ENCODE results near the gene ACACB.

ACACB gene

GRCh38 chr12:109289551-109289950 is 173.2 kb downstream of the ACACB start:
- H3K4me3 ChIP-seq (ENCODE audit: low read depth, low read length) = no peak overlapping the region
- H3K27ac ChIP-seq (ENCODE audit: low read depth, low read length) = no peak overlapping the region
- no peaks in the 10 kb centered on the region for H3K27me3 ChIP-seq (ENCODE audit: control insufficient read depth, insufficient read depth, low read length)
- H3K36me3 ChIP-seq (ENCODE audit: control insufficient read depth, insufficient read depth, low read length) = no peaks in the 10 kb centered on the region
- no peaks in the 10 kb centered on the region for H3K9me3 ChIP-seq (ENCODE audit: control insufficient read depth, insufficient read depth, low read depth, low read length)
- H3K4me1 ChIP-seq (ENCODE audit: control insufficient read depth, insufficient read depth, low read length) = peaks cover 17% of the 10 kb centered on the region; the same call in 1 of the 2 replicates
- no peak overlapping the region for H3K9ac ChIP-seq (ENCODE audit: low read length)

- no peaks in the 10 kb centered on the region for H3K36me3 ChIP-seq (ENCODE audit: control insufficient read depth, insufficient read depth, low read length)
- peaks cover 17% of the 10 kb centered on the region; the same call in 1 of the 2 replicates for H3K4me1 ChIP-seq (ENCODE audit: control insufficient read depth, insufficient read depth, low read length)
- H3K4me3 ChIP-seq (ENCODE audit: low read depth, low read length) = no peak overlapping the region
- H3K9ac ChIP-seq (ENCODE audit: low read length) = no peak overlapping the region
- H3K27me3 ChIP-seq (ENCODE audit: control insufficient read depth, insufficient read depth, low read length) = no peaks in the 10 kb centered on the region
- no peaks in the 10 kb centered on the region for H3K9me3 ChIP-seq (ENCODE audit: control insufficient read depth, insufficient read depth, low read depth, low read length)
- H3K27ac ChIP-seq (ENCODE audit: low read depth, low read length) = no peak overlapping the region
These were observed 173.7 kb downstream of the ACACB start for GRCh38 chr12:109290061-109290460.

- Histone ChIP-seq H3K36me3 (ENCODE audit: control insufficient read depth, insufficient read depth, low read length) (no peaks in the 10 kb centered on the region), H3K4me3 (ENCODE audit: low read depth, low read length) (no peak overlapping the region), H3K9me3 (ENCODE audit: control insufficient read depth, insufficient read depth, low read depth, low read length) (no peaks in the 10 kb centered on the region), H3K27ac (ENCODE audit: low read depth, low read length) (no peak overlapping the region), H3K27me3 (ENCODE audit: control insufficient read depth, insufficient read depth, low read length) (no peaks in the 10 kb centered on the region), H3K4me1 (ENCODE audit: control insufficient read depth, insufficient read depth, low read length) (peaks cover 17% of the 10 kb centered on the region; the same call in 1 of the 2 replicates), H3K9ac (ENCODE audit: low read length) (no peak overlapping the region)
These were observed 174.7 kb downstream of the ACACB start for GRCh38 chr12:109291117-109291516.

GRCh38 chr12:109291521-109292341 is 175.3 kb downstream of the ACACB start:
- Histone ChIP-seq H3K4me1 (ENCODE audit: control insufficient read depth, insufficient read depth, low read length) (peaks cover 17% of the 10 kb centered on the region; the same call in 1 of the 2 replicates), H3K4me3 (ENCODE audit: low read depth, low read length) (no peak overlapping the region), H3K9me3 (ENCODE audit: control insufficient read depth, insufficient read depth, low read depth, low read length) (no peaks in the 10 kb centered on the region), H3K9ac (ENCODE audit: low read length) (no peak overlapping the region), H3K27me3 (ENCODE audit: control insufficient read depth, insufficient read depth, low read length) (no peaks in the 10 kb centered on the region), H3K36me3 (ENCODE audit: control insufficient read depth, insufficient read depth, low read length) (no peaks in the 10 kb centered on the region), H3K27ac (ENCODE audit: low read depth, low read length) (no peak overlapping the region)

GRCh38 chr12:109292342-109292711 is 175.9 kb downstream of the ACACB start:
- no peak overlapping the region for H3K9ac ChIP-seq (ENCODE audit: low read length)
- no peaks in the 10 kb centered on the region for H3K36me3 ChIP-seq (ENCODE audit: control insufficient read depth, insufficient read depth, low read length)
- H3K4me3 ChIP-seq (ENCODE audit: low read depth, low read length) = no peak overlapping the region
- H3K27me3 ChIP-seq (ENCODE audit: control insufficient read depth, insufficient read depth, low read length) = no peaks in the 10 kb centered on the region
- H3K4me1 ChIP-seq (ENCODE audit: control insufficient read depth, insufficient read depth, low read length) = peaks cover 17% of the 10 kb centered on the region; the same call in 1 of the 2 replicates
- H3K9me3 ChIP-seq (ENCODE audit: control insufficient read depth, insufficient read depth, low read depth, low read length) = no peaks in the 10 kb centered on the region
- H3K27ac ChIP-seq (ENCODE audit: low read depth, low read length) = no peak overlapping the region

GRCh38 chr12:109293106-109293505 is 176.7 kb downstream of the ACACB start:
- no peaks in the 10 kb centered on the region for H3K9me3 ChIP-seq (ENCODE audit: control insufficient read depth, insufficient read depth, low read depth, low read length)
- H3K4me3 ChIP-seq (ENCODE audit: low read depth, low read length) = no peak overlapping the region
- H3K27me3 ChIP-seq (ENCODE audit: control insufficient read depth, insufficient read depth, low read length) = no peaks in the 10 kb centered on the region
- H3K27ac ChIP-seq (ENCODE audit: low read depth, low read length) = no peak overlapping the region
- no peak overlapping the region for H3K9ac ChIP-seq (ENCODE audit: low read length)
- peaks cover 17% of the 10 kb centered on the region; the same call in 1 of the 2 replicates for H3K4me1 ChIP-seq (ENCODE audit: control insufficient read depth, insufficient read depth, low read length)
- H3K36me3 ChIP-seq (ENCODE audit: control insufficient read depth, insufficient read depth, low read length) = no peaks in the 10 kb centered on the region

DNA sequence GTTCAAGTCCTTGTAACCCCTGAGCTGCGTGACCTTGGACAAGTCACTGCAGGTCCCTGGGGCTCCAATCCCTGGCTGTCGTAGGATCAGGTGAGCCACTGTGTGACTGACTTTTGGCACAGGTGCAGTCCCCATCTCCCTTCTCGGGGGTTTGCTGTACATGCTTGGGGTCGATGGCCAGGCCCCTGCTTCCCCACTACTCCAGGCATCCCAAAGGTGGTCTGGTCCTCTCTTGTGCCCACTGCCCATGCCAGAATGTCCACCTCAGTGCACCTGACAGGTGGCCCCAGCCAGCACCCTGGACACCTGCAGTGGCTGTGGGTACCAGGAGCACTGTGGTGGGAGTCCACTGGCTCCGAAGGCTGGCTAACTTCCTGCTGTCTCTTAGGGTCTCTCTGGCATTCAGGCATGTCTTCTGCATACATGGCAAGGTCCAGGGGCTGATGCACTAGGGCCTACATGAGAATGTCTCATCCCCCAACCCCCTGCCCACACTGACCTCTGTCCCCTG is 178.0 kb downstream of the ACACB start:
- no peaks in the 10 kb centered on the region for H3K9me3 ChIP-seq (ENCODE audit: control insufficient read depth, insufficient read depth, low read depth, low read length)
- H3K9ac ChIP-seq (ENCODE audit: low read length) = no peak overlapping the region
- no peak overlapping the region for H3K27ac ChIP-seq (ENCODE audit: low read depth, low read length)
- H3K27me3 ChIP-seq (ENCODE audit: control insufficient read depth, insufficient read depth, low read length) = no peaks in the 10 kb centered on the region
- H3K36me3 ChIP-seq (ENCODE audit: control insufficient read depth, insufficient read depth, low read length) = no peaks in the 10 kb centered on the region
- H3K4me1 ChIP-seq (ENCODE audit: control insufficient read depth, insufficient read depth, low read length) = peaks cover 17% of the 10 kb centered on the region; the same call in 1 of the 2 replicates
- H3K4me3 ChIP-seq (ENCODE audit: low read depth, low read length) = no peak overlapping the region

GRCh38 chr12:109295764-109296425 is 179.5 kb downstream of the ACACB start:
- H3K9me3 ChIP-seq (ENCODE audit: control insufficient read depth, insufficient read depth, low read depth, low read length) = no peaks in the 10 kb centered on the region
- H3K36me3 ChIP-seq (ENCODE audit: control insufficient read depth, insufficient read depth, low read length) = no peaks in the 10 kb centered on the region
- no peaks in the 10 kb centered on the region for H3K27me3 ChIP-seq (ENCODE audit: control insufficient read depth, insufficient read depth, low read length)
- peaks cover 14% of the 10 kb centered on the region; the same call in 1 of the 2 replicates for H3K4me1 ChIP-seq (ENCODE audit: control insufficient read depth, insufficient read depth, low read length)
- no peak overlapping the region for H3K27ac ChIP-seq (ENCODE audit: low read depth, low read length)
- H3K4me3 ChIP-seq (ENCODE audit: low read depth, low read length) = no peak overlapping the region
- H3K9ac ChIP-seq (ENCODE audit: low read length) = no peak overlapping the region

GRCh38 chr12:109296431-109296830 is 180.0 kb downstream of the ACACB start:
- no peak overlapping the region for H3K4me3 ChIP-seq (ENCODE audit: low read depth, low read length)
- peaks cover 8% of the 10 kb centered on the region; the same call in 1 of the 2 replicates for H3K4me1 ChIP-seq (ENCODE audit: control insufficient read depth, insufficient read depth, low read length)
- no peak overlapping the region for H3K9ac ChIP-seq (ENCODE audit: low read length)
- H3K36me3 ChIP-seq (ENCODE audit: control insufficient read depth, insufficient read depth, low read length) = no peaks in the 10 kb centered on the region
- H3K27me3 ChIP-seq (ENCODE audit: control insufficient read depth, insufficient read depth, low read length) = no peaks in the 10 kb centered on the region
- no peak overlapping the region for H3K27ac ChIP-seq (ENCODE audit: low read depth, low read length)
- H3K9me3 ChIP-seq (ENCODE audit: control insufficient read depth, insufficient read depth, low read depth, low read length) = no peaks in the 10 kb centered on the region

- H3K36me3 ChIP-seq (ENCODE audit: control insufficient read depth, insufficient read depth, low read length) = no peaks in the 10 kb centered on the region
- H3K27ac ChIP-seq (ENCODE audit: low read depth, low read length) = no peak overlapping the region
- no peak overlapping the region for H3K9ac ChIP-seq (ENCODE audit: low read length)
- H3K9me3 ChIP-seq (ENCODE audit: control insufficient read depth, insufficient read depth, low read depth, low read length) = no peaks in the 10 kb centered on the region
- no peak overlapping the region for H3K4me3 ChIP-seq (ENCODE audit: low read depth, low read length)
- peaks cover under 1% of the 10 kb centered on the region; the same call in 1 of the 2 replicates for H3K27me3 ChIP-seq (ENCODE audit: control insufficient read depth, insufficient read depth, low read length)
- no peaks in the 10 kb centered on the region for H3K4me1 ChIP-seq (ENCODE audit: control insufficient read depth, insufficient read depth, low read length)
These were observed 183.5 kb downstream of the ACACB start for GRCh38 chr12:109299849-109300248.

DNA sequence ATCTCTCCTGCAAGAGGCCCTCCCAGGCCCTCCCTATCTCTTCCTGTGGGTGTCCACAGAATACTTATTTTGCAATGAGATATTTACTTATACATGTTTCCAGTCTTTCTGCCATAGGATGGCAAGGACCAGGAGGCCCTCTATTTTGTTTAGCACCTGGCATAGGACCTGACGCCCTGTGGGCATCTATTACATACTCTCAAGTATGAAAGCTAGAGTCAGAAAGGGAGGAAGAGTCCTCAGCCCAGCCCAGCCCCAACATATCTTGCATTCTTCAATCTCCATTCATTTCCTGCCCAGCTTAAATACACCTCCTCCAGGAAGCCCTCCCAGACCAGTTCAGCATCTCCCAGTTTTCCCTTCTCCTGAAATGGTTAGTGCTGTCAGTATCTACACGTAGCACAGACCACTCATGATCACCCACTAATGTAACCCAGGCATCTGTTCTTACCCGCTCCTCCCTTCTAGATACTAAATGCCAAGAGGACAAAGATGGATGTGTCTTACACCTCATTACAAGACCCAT is 185.3 kb downstream of the ACACB start:
- no peak overlapping the region for H3K27ac ChIP-seq (ENCODE audit: low read depth, low read length)
- H3K4me3 ChIP-seq (ENCODE audit: low read depth, low read length) = no peak overlapping the region
- H3K9me3 ChIP-seq (ENCODE audit: control insufficient read depth, insufficient read depth, low read depth, low read length) = no peaks in the 10 kb centered on the region
- H3K9ac ChIP-seq (ENCODE audit: low read length) = no peak overlapping the region
- H3K27me3 ChIP-seq (ENCODE audit: control insufficient read depth, insufficient read depth, low read length) = peaks cover 16% of the 10 kb centered on the region
- H3K4me1 ChIP-seq (ENCODE audit: control insufficient read depth, insufficient read depth, low read length) = no peaks in the 10 kb centered on the region; the same call in 1 of the 2 replicates
- no peaks in the 10 kb centered on the region for H3K36me3 ChIP-seq (ENCODE audit: control insufficient read depth, insufficient read depth, low read length)

Data from HUES6 (cell line).